GM21723 (cell line): Measurements from ENCODE around the gene ADTRP.

Experiments used
- ATAC-seq: cut with Tn5 transposase; IDR thresholded peaks from one replicate; pipeline ENCODE4 v1.9.1; 2021; ENCODE audit warnings: mild to moderate bottlenecking, moderate library complexity; ENCODE audit not compliant: unreplicated experiment

The ADTRP gene

DNA sequence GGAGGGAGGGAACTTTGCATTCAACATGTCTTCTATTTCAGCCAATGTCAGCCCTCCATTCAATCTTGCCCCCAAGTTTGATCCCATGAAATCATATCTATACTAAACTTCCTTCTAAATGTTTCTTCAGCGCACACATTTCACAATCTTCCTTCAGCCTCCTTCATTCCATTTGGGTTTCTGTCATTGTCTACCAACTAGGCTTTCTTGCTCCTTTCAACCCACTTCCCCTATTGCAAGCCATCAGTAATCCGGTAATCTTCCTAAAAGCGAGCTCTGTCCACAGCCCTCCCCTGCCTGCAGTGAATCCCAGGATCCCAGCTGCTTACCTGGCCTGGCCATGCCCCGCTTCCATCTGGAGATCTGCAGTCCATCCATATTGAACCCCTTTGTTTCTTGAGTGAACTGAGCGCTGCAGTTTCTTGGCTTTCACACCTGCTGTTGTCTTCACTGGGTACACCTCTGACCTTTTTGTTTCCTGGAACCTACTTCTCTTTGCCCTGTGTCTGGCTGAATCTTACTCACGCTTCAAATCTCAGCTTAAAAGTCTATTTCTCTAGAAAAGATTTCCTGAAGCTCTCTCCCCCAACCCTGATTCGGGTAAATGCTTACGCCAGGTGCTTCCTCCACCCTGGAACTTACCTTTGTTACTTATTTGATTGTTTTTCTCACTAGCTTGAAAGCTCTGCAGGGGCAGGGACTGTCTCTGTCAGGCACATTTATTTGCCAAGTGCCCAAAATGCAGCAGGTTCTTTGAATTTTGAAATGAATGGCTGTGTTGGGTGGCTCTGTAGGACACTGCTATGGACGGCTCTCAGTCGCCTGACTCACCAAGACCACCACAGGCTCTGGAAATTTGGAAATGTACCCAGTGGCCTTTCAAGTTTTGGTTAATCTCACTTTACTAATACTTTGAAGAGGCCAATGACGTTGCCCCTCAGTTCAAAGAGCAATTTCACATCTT is 50.3 kb downstream of the ADTRP start:
- ATAC-seq, result no peak

GRCh38 chr6:11727346-11727997 is 51.1 kb downstream of the ADTRP start:
- no peak for ATAC-seq

GRCh38 chr6:11724286-11724685 is 54.3 kb downstream of the ADTRP start:
- ATAC-seq, result no peak

DNA sequence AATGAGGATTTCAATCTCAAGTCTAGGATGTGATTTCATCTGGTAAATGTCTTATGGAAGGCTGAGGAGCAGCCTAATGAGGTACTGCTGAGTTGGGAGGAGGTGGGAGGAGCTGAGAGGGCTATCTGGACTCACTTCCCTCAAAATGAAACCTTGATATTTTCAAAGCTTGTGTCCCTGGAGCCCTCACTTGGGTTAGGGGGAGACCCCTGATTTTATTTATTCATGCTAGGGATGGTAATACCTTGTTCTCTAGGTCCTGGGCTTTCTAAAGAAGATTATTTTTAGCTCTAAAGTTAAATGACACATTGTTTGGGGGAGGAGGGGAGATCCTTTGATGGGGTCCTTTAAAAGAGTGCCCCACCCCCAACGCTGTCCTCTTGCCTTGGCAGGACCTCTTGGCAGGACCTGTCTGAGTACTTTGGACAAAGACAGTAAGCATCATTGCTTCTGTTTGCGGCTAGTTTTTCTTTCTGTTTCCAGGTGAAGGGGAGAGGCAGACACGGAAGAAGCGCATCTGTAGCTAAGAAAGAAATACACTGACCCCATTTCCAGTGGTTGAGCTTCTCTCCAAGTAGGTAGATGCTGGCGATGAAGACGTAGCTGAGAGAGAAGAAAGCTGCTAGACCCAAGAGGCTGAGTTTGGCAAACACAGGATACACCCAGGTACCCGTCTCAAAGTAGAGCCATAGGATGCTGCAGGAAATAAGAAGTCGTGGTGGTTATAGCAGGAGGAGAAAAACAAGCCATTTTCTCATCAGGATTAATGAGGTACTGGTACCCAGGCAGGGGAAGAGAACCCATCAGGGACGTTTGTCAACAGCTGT is 55.6 kb downstream of the ADTRP start:
- ATAC-seq, result peak; percentile 54

GRCh38 chr6:11722220-11722619 is 56.4 kb downstream of the ADTRP start:
- ATAC-seq, result peak; percentile 39

- no peak for ATAC-seq
Observed at GRCh38 chr6:11718463-11718862, 60.1 kb downstream of the ADTRP start.

- ATAC-seq, result no peak
Observed at GRCh38 chr6:11718031-11718430, 60.6 kb downstream of the ADTRP start.

GRCh38 chr6:11714798-11715285 is 63.8 kb downstream of the ADTRP start:
- ATAC-seq, result no peak

DNA sequence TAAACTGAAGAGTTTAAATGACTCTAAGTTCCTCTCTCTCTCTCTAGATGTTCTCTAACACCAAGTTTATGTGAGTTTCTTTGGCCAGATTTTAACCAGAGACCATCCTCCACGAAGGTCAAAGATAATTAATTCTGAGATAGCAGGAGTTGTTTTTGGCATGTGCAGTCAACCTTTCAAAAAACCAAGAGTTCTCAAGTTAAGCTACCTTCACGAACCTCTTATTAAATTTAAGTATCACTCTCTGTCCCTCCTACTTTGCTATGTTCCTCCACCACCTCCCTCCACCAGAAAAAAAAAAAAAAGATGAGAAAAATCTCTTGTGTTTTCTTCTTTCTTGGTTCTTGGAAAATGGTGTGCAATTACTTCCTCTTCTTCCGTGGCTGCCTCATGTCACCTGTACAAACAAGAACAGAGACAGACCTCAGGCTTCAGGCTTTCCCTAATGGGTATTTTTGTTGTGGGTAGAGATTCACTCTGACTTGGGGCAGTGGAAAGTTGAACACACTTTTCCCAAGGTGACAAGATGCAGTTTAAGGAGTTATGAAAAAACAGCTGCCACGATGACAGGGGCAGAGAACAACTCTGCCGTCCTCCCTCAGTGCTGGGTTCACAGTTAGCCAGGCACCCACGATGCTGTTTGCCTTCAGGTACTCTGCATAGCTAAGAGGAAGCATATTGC is 64.3 kb downstream of the ADTRP start:
- ATAC-seq, result peak; percentile 49

- ATAC-seq, result peak; percentile 36
Observed at GRCh38 chr6:11712760-11713159, 65.8 kb downstream of the ADTRP start.

DNA sequence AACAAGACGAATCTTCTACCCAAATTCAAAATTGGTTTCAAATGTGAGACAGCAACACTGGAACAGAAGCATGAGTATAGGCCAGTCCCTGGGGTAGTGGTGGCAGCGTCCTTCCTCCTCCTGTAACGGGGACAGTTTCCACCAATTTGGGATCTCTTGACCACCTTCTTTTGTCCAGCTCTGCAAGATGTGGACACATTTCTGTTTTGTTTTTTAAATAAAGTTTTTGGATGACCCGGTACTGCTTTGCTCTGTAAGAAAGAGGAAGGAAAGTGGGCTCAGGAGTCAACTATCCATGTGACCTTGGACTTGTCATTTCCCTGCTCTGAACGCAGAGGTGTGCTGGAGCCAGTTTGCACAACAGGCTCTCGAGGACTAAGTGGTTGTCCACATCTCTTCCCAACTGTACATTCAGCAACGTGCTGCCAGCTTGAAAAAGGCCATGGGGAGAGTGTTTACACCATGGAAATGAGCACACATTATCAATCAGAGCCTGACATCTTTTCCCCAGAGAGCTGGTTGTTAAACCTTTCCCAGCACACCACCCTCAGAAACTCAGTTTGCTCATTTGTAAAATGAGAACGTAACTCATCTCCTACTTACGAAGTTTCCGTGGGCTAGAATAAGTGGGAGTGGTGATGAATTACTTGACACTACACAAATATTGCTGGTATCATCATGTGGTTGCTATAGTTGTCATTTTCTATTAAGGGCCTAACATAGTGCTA is 66.5 kb downstream of the ADTRP start:
- no peak for ATAC-seq

DNA sequence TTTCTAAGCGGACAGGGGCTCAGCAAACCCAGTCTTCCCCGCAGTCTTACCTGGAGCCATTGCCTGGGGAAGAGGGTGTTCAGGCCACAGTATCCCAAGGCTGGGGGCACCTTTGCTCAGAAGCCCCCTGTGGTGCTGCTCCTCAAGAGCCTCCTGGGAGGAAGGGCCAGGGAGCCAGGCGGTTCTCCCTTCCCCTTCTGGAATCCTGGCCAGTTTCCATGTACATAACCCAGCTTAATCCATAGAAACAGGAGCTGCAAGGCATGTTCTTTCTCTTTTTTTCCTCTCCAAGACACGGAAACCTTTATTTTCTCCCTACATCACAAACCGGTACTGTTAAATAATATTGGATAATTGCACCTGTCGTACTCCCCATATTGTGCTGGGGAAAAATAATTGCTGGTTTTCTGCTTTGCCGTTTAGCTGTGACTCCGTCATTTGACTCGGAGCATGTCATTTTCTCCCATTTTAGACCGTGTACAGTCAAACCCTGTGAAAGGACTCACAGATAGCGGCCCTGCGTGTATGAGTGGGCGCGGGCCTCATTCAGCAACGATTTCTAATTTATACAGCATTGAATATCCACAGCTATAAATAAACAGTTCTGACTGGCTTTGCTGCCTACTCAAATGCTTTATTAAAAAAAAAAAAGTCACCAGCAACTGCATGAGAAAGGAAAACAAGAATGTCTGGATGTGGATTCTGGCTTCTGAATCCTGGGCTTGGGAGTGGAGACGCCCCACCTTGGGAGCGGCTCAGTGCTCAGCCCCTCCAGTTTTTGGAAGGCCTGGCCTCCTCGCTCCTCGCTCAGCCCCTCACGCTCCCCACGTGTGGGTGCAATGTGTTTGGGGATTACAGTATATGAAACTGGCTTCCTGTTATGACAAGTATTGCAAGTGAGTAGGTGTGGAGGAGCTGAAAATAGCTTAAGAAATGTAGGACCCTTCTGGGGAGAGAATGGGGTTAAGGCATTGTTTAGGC is 67.3 kb downstream of the ADTRP start:
- ATAC-seq, result peak; percentile 46

DNA sequence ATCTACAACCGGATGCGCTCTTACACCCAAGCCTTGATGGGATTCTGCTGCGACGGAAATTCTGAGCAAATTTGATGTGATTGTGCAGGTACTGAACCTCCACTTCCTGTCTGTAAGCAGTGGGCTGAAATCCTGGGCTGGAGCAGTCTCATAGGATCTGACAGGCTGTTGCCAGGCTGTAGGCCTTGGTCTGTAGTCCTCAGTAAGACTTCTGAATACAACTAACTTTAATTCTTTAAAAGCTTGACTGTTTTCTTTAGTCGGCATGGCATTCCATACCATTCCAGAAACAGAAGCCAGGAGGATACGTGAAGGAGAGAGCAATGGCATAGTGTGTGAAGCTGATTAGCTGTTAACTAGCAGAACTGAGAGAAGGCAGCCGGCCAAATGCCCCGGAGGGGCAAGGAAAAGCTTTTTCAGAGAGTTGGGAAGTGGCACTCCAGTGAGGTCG is 68.3 kb downstream of the ADTRP start:
- no peak for ATAC-seq

- ATAC-seq, result no peak
Observed at GRCh38 chr6:11706171-11706570, 72.4 kb downstream of the ADTRP start.

- ATAC-seq, result no peak
Observed at GRCh38 chr6:11705483-11705882, 73.1 kb downstream of the ADTRP start.

- no peak for ATAC-seq
Observed at GRCh38 chr6:11705069-11705468, 73.5 kb downstream of the ADTRP start.

DNA sequence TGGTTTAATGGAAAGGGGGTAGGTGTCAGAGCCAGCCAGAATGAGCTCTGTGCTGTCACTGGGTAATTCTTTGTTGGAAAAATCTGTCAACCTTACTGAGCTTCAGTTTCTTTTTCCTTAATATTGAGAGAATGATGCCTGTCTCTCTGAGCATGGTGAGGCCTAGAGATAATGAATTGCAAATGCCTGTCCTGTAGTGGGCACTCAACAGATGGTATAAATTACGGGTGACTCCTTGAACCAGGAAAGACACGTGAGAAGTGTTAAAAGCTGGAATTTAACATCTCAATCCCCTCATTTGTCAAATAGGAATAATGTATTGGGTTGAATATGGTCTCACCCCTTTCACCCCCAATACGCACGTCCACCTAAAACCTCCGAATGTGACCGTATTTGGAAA is 74.9 kb downstream of the ADTRP start:
- no peak for ATAC-seq

DNA sequence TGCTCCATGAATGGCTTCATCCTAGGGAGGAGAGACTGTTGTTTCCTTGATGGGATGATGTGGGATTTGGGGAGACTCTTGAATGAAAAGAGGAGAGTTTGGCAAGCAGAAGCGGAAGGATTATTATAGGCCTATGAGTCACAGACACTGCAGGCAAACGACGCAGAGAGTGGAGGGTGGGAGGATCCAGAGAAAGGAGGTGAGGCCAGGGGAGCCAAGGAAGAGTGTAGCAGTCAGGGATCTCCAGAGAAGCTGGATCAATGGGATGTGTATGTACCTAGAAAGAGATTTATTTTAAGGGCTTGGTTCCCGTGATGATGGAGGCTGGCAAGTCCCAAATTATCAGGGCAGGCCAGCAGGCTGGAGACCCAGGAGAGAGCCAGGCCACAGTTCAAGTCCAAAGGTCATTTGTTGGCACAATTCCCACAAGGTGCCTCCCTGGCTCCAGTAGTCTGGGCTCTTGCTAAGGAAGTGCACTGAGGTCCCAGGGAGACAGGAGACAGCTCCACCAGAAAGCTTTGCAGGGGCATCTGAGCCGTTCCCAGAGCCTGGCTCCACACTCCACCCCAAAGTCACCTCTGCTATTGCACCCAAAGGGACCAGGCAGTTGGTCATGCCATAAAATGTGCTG is 76.0 kb downstream of the ADTRP start:
- ATAC-seq, result no peak
